Left cardiac atrium (tissue), 2 donors: Measurements from ENCODE around the gene AKAP1. TPM values are rescaled to one million over a fixed set of nuclear protein-coding genes. Genes with fewer than 3 reads are reported as not detected.

Experiments used
- total RNA-seq, 2 donors: library from RNA; stranded (reverse); fragmentation: NEBNext Ultra II Directional; extraction: Animal tissue kit (Norgen Biotek cat#: 25700); gene quantifications; one replicate each; pipeline ENCODE4 v1.2.1, GENCODE V29; 2021
- donor health status: DM: no; HTN: yes; CAD: no; lungs with severe emphysema.
- donor health status: DM: yes; HTN: yes; CAD: no.

Gene AKAP1
- total RNA-seq, 2 donors from 2014 or later, result 86.3 to 131 TPM

Other genes with a start within 250 kb of the AKAP1 start
- gene TRIM25, start 171.2 kb upstream of the AKAP1 start, total RNA-seq, result 10 to 100 TPM; 30.0 to 30.3 TPM
- 1 to 10 TPM; 9.2 to 9.4 TPM for gene COIL, start 124.2 kb upstream of the AKAP1 start, total RNA-seq
- gene SCPEP1, start 107.1 kb upstream of the AKAP1 start, total RNA-seq, result 10 to 100 TPM; 46.2 to 52.1 TPM
- gene MSI2, start 171.3 kb downstream of the AKAP1 start, total RNA-seq, result 10 to 100 TPM; 84.1 to 95.5 TPM